Skeletal muscle satellite cell (primary cell): ENCODE measurements around the gene XRN1. TPM values are rescaled to one million over a fixed set of nuclear protein-coding genes. Genes with fewer than 3 reads are reported as not detected.

Source experiments
- H3K27me3 ChIP-seq: 2 replicates; pipeline ENCODE4 v1.7.0; 2013; ENCODE audit warnings: low read length; ENCODE audit not compliant: control insufficient read depth, insufficient read depth
- H3K36me3 ChIP-seq: 2 replicates; pipeline ENCODE4 v1.7.0; 2013; ENCODE audit warnings: mild to moderate bottlenecking, control low read depth, low read length; ENCODE audit not compliant: insufficient read depth
- H3K4me1 ChIP-seq: 2 replicates; pipeline ENCODE4 v1.7.0; 2013; ENCODE audit warnings: low read length; ENCODE audit not compliant: control insufficient read depth, insufficient read depth
- H3K4me2 ChIP-seq: 2 replicates; pipeline ENCODE4 v1.7.0; 2013; ENCODE audit warnings: mild to moderate bottlenecking, low read length
- H3K4me3 ChIP-seq: 2 replicates; pipeline ENCODE4 v1.7.0; 2013; ENCODE audit warnings: low read length
- H3K9ac ChIP-seq: 2 replicates; pipeline ENCODE4 v1.7.0; 2013; ENCODE audit warnings: mild to moderate bottlenecking, low read depth, low read length, moderate library complexity
- H3K9me3 ChIP-seq: replicated peaks from 2 replicates; pipeline ENCODE4 v1.7.0; 2013; ENCODE audit warnings: mild to moderate bottlenecking, control low read depth, low read length
- small RNA-seq: library from RNA; depleted of rRNA; stranded (forward); fragments of <200 nt; gene quantifications from one replicate; pipeline ENCODE3, GENCODE V24; 2012

XRN1 gene

DNA sequence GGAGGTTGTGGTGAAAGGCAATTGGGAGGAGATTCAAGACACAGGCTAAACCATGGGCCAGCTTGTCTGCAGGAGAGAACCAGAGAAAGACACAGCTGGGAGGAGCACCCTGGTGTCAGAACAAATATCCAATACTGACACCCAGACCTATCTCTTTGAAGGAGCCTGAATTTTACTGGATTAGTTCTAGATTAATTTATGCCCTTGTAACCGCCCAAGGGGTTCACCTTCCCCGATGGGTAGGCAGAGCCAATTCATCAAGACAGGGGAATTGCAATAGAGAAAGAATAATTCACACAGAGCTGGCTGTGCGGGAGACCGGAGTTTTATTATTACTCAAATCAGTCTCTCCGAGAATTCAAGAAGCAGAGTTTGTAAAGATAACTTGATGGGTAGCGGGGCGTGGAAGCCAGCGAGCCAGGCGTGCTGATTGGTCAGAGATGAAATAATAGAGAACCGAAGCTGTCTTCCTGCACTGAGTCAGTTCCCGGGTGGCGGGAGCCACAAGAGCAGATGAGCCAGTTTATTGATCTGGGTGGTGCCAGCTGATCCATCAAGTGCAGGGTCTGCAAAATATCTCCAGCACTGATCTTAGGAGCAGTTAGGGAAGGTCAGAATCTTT lies 191.0 kb downstream of the XRN1 start:
- Histone ChIP-seq H3K4me1 (no peaks in the 10 kb centered on the region), H3K4me2 (no peak overlapping the region), H3K36me3 (no peaks in the 10 kb centered on the region), H3K9ac (no peak overlapping the region), H3K9me3 (no peaks in the 10 kb centered on the region), H3K27me3 (no peaks in the 10 kb centered on the region), H3K4me3 (no peak overlapping the region)

Small RNA genes within 50 kb of the gene (small RNA-seq; reads per million reads assigned to genes)
- gene RNU1-100P (not detected), gene RNU6-1294P (not detected)
